ENCODE measurements around the gene G6PD.
"Not testable (repeated sequence)": the region's sequence is repeated elsewhere in the genome, so short reads cannot be mapped to it uniquely, and the experiment has no call there.

The G6PD gene

DNA sequence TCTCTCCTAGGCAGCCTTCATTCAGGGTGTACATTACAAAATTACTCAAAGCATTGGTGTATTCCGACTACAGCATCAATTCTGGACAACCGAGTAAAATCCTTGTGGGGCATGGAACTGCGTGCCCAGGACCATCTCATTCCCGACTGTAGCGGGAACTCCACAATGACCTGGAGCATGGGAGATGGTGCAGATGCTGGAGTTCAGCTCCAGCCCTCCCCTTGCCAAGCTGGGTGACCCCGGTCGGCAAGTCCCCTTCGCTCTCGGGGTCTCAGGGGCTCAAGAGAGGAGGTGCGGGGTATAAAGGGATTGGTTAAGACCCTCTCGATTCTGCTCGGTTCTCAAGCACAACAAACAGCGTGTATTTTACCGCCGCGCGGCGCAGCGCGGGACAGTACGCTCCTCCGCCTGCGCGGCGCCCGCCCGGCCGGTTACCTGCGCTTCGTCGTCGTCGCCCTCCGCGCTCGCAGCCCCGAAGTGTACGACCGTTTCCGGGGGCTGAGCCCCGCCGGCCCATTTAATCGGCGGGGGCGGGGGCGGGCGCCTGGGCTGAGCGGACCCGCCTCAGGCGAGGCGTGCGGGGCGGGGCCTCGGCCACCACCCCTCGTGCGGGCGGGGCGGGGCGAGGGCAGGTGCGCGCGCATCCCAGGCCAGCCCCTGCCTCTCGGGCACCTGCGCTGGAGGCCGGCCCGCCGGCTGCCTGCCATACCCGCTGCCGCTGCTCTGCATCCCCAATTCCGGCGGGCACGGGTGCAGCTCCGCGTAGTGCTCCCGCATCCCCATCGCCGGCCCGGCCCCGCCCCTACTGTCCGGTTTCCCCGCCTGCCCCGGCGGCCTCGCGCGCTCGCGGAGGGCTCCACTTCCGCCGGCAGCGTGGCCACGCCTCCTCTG, at the start of gene G6PD:
TSS of gene G6PD (minus strand) at position 493 of the 891 bp plus-strand sequence. CDS start 691 bp downstream, outside the sequence.
- no peaks in the 10 kb centered on the region for H3K36me3 ChIP-seq (ENCODE audit: insufficient read depth, low read length)
- H3K27me3 ChIP-seq (ENCODE audit: control insufficient read depth in 1 of 2, insufficient read depth in 2 of 2, low read length in 2 of 2) = peaks cover 0 to 4% of the 10 kb centered on the region in 2 donors
- no peaks in the 10 kb centered on the region for H3K4me1 ChIP-seq (ENCODE audit: insufficient read depth, low read length)
- H3K4me3 ChIP-seq (ENCODE audit: low read depth in 1 of 2, low read length in 2 of 2) = peak within 1 kb of the TSS; percentile 55 to 58
- H3K27ac ChIP-seq (ENCODE audit: low read depth, low read length) = peak within 1 kb of the TSS; percentile 78
- H3K9me3 ChIP-seq (ENCODE audit: low read length) = no peaks in the 10 kb centered on the region
- H3K9ac ChIP-seq (ENCODE audit: low read length) = peak within 1 kb of the TSS; percentile 46

DNA sequence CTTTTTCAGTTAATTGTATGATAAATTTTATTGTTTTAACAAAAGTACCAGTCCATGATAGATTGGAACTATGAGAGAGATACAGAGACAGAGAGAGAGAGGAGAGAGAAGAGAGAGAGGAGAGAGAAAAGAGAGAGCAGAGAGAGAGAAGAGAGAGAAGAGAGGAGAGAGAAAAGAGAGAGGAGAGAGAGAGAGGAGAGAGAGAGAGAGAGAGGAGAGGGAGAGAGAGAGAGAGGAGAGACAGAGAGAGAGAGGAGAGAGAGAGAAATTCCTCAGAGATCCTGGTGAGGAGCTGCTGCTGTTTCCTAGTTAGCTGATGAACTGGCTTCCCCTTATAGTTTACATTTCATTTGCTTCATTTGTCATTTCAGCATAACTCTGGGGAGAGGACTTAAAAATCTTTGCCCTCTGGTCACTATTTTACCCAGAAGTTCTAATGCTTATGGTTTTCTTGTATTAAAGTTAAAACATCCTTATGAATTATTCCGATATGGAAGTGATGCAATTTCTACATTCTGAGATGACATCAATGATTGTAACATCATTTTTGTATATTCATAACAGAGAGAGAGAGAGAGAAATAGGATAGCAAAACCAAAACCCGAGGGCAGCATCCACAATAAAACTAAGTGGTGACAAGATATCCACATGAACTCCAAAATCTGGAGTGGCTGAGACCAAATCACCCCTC, 49.1 kb upstream of the G6PD start:
- peaks cover 0 to 7% of the 10 kb centered on the region in 2 donors for H3K27me3 ChIP-seq (ENCODE audit: control insufficient read depth in 1 of 2, insufficient read depth in 2 of 2, low read length in 2 of 2)
- H3K27ac ChIP-seq (ENCODE audit: low read depth, low read length) = no peak overlapping the region
- no peaks in the 10 kb centered on the region for H3K4me1 ChIP-seq (ENCODE audit: insufficient read depth, low read length)
- H3K36me3 ChIP-seq (ENCODE audit: insufficient read depth, low read length) = no peaks in the 10 kb centered on the region
- no peak overlapping the region for H3K4me3 ChIP-seq (ENCODE audit: low read depth in 1 of 2, low read length in 2 of 2)
- no peak overlapping the region for H3K9ac ChIP-seq (ENCODE audit: low read length)
- no peaks in the 10 kb centered on the region for H3K9me3 ChIP-seq (ENCODE audit: low read length)

DNA sequence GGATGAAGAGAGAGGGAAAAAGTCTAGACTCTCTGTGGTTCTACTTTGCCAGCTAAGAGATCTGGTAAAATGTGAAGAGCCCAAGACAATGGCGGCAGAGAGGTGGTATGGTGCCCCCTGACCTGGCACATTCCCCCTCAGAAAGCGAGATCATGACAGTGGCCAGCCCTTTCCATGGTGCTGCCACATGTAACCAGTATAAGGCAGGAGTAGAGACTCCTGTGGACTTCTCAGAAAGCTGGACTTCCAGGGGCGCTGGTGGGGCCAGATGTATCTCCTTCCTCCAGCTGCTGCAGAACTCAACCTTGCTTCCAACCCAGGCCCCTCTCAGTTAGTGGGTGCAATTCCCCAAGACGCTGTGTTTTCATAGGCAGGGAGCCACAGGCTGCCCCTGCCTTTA, 47.8 kb upstream of the G6PD start:
- Histone ChIP-seq H3K36me3 (ENCODE audit: insufficient read depth, low read length) (no peaks in the 10 kb centered on the region), H3K4me1 (ENCODE audit: insufficient read depth, low read length) (no peaks in the 10 kb centered on the region), H3K4me3 (ENCODE audit: low read depth in 1 of 2, low read length in 2 of 2) (no peak overlapping the region), H3K9me3 (ENCODE audit: low read length) (no peaks in the 10 kb centered on the region), H3K9ac (ENCODE audit: low read length) (no peak overlapping the region), H3K27ac (ENCODE audit: low read depth, low read length) (no peak overlapping the region), H3K27me3 (ENCODE audit: control insufficient read depth in 1 of 2, insufficient read depth in 2 of 2, low read length in 2 of 2) (peaks cover 0 to 7% of the 10 kb centered on the region in 2 donors)

DNA sequence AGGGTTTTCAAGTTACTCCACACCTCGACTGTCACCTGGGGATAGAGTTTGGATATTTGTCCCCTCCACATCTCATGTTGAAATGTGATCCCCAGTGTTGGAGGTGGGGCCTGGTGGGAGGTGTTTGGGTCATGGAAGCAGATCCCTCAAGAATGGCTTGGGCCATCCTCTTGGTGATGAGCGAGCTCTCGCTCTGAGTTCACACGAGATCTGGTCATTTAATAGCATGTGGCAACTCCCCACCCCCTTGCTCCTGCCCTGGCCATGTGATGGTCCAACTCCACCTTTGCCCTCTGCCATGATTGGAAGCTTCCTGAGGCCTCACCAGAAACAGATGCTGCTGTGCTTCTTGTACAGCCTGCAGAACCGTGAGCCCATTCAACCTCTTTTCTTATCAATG, 46.6 kb upstream of the G6PD start:
- no peak overlapping the region for H3K4me3 ChIP-seq (ENCODE audit: low read depth in 1 of 2, low read length in 2 of 2)

DNA sequence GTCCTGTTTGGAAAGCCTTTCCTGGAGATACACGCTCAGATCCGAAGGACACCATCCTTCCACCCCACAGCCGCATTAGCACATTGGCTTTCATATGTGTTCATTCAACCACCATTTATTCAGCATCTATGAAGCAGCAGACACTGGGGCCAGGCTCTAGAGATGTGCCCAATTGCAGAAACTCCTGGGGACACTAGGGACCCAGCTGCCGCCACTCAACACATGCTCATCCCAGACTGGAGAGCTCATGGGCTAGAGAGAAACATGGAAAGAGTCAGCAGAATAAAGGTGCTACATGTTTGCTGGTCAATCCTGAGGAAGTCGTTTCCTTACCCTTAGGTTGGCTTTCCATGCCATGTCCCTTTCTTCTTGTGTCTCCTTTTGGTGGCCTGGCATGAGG, 45.9 kb upstream of the G6PD start:
- Histone ChIP-seq H3K9ac (ENCODE audit: low read length) (no peak overlapping the region), H3K9me3 (ENCODE audit: low read length) (no peaks in the 10 kb centered on the region), H3K4me1 (ENCODE audit: insufficient read depth, low read length) (no peaks in the 10 kb centered on the region), H3K4me3 (ENCODE audit: low read depth in 1 of 2, low read length in 2 of 2) (no peak overlapping the region), H3K36me3 (ENCODE audit: insufficient read depth, low read length) (no peaks in the 10 kb centered on the region), H3K27me3 (ENCODE audit: control insufficient read depth in 1 of 2, insufficient read depth in 2 of 2, low read length in 2 of 2) (peaks cover 0 to 7% of the 10 kb centered on the region in 2 donors), H3K27ac (ENCODE audit: low read depth, low read length) (no peak overlapping the region)

More for the DNA sequence above, 46.6 kb upstream of the G6PD start:
- Histone ChIP-seq H3K36me3 (ENCODE audit: insufficient read depth, low read length) (no peaks in the 10 kb centered on the region), H3K27me3 (ENCODE audit: control insufficient read depth in 1 of 2, insufficient read depth in 2 of 2, low read length in 2 of 2) (peaks cover 0 to 7% of the 10 kb centered on the region in 2 donors), H3K9me3 (ENCODE audit: low read length) (no peaks in the 10 kb centered on the region), H3K9ac (ENCODE audit: low read length) (no peak overlapping the region), H3K27ac (ENCODE audit: low read depth, low read length) (no peak overlapping the region), H3K4me1 (ENCODE audit: insufficient read depth, low read length) (no peaks in the 10 kb centered on the region)

DNA sequence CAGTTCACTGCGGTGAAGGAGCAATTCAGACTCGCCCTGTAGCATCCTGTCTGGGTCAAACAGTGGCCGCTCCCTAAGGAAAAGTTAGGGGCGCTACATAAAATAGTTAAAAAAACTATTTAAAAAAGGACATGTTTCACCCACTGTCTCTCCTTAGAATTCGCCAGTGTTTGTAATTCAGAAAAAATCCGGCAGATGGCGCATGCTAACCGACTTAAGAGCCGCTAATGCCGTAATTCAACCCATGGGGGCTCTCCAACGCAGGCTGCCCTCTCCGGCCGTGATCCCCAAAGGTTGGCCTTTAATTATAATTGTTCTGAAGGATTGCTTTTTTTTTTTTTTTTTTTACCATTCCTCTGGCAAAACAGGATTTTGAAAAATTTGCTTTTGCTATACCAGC, 43.8 kb upstream of the G6PD start:
- H3K27me3 ChIP-seq (ENCODE audit: control insufficient read depth in 1 of 2, insufficient read depth in 2 of 2, low read length in 2 of 2); H3K4me3 ChIP-seq (ENCODE audit: low read depth in 1 of 2, low read length in 2 of 2); H3K36me3 ChIP-seq (ENCODE audit: insufficient read depth, low read length); H3K9ac ChIP-seq (ENCODE audit: low read length); H3K27ac ChIP-seq (ENCODE audit: low read depth, low read length); H3K9me3 ChIP-seq (ENCODE audit: low read length); H3K4me1 ChIP-seq (ENCODE audit: insufficient read depth, low read length): not testable (repeated sequence)

DNA sequence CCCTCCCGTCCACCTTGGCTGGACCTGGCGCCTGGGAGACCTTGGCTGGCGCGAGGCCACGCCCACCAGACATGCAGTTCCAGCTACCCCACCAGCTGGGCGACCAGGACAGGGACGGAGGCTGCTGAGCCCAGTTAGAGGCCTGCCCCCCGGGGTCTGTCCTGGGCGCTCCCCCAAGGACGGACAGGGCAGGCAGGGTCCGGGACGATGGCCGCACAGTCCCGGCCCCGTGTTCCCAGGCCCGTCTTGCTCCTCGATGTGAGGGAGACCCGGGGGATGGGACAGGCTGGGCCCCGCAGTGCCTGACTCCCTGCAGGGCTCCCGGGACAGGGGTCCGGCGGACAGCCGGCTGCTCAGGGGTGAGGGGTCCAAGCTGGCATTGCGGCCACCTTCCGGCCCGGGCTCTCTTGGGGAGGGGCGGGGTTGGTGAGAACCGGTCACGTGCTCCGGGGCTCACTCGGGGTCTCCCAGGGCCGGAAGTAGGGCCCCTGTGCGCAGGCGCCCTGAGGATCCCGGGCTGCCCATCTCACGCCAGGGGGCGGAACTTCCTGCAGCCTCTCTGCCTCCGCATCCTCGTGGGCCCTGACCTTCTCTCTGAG, 38.0 kb upstream of the G6PD start, which contains the start of gene CTAG1A:
TSS of gene CTAG1A (plus strand) at position 549 of the 599 bp plus-strand sequence. CDS start 74 bp downstream, outside the sequence.
- H3K4me1 ChIP-seq (ENCODE audit: insufficient read depth, low read length); H3K36me3 ChIP-seq (ENCODE audit: insufficient read depth, low read length); H3K9me3 ChIP-seq (ENCODE audit: low read length); H3K4me3 ChIP-seq (ENCODE audit: low read depth in 1 of 2, low read length in 2 of 2); H3K27ac ChIP-seq (ENCODE audit: low read depth, low read length); H3K27me3 ChIP-seq (ENCODE audit: control insufficient read depth in 1 of 2, insufficient read depth in 2 of 2, low read length in 2 of 2); H3K9ac ChIP-seq (ENCODE audit: low read length): not testable (repeated sequence)

DNA sequence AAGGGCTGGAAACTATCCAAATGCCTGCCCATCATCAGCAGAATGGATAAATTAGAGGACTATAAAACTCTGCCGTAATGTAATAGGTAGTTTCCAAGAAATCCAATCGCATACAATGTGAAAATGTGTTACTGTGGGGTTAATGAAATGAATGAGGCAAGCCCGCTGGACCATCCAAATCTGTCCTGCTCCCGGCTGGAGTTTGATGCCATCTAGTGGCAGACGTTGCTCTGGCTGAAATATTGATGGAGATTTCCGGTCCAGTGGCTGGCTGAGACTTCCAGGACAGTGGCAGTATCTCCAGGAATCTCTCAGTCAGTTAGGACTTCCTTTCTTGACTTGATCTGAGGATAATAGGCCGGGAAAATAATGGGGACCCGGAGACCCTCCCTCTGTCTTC, 36.3 kb upstream of the G6PD start:
- H3K27me3 ChIP-seq (ENCODE audit: control insufficient read depth in 1 of 2, insufficient read depth in 2 of 2, low read length in 2 of 2); H3K36me3 ChIP-seq (ENCODE audit: insufficient read depth, low read length); H3K27ac ChIP-seq (ENCODE audit: low read depth, low read length); H3K9me3 ChIP-seq (ENCODE audit: low read length); H3K4me1 ChIP-seq (ENCODE audit: insufficient read depth, low read length); H3K9ac ChIP-seq (ENCODE audit: low read length); H3K4me3 ChIP-seq (ENCODE audit: low read depth in 1 of 2, low read length in 2 of 2): not testable (repeated sequence)

DNA sequence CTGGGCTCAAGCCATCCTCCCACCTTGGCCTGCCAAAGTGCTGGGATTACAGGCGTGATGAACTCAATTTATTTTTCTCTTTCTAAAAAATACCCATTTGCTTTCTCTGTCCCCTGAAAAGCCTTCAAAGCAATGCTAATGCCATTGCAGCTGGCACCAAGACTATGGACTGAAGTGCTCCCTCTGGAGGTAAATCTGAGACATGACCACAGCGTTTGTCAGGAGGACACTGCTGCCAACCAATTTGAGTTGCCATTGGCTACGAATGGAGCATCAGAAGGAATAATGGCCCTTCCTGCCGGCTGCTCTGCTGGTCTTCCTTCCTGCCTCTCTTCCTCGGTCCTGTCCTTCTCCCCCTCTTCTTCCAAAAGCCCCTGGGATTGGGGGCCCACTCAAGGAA, 28.4 kb upstream of the G6PD start:
- not testable (repeated sequence) for H3K4me1 ChIP-seq (ENCODE audit: insufficient read depth, low read length); H3K4me3 ChIP-seq (ENCODE audit: low read depth in 1 of 2, low read length in 2 of 2); H3K9me3 ChIP-seq (ENCODE audit: low read length); H3K9ac ChIP-seq (ENCODE audit: low read length); H3K27me3 ChIP-seq (ENCODE audit: control insufficient read depth in 1 of 2, insufficient read depth in 2 of 2, low read length in 2 of 2); H3K27ac ChIP-seq (ENCODE audit: low read depth, low read length); H3K36me3 ChIP-seq (ENCODE audit: insufficient read depth, low read length)

DNA sequence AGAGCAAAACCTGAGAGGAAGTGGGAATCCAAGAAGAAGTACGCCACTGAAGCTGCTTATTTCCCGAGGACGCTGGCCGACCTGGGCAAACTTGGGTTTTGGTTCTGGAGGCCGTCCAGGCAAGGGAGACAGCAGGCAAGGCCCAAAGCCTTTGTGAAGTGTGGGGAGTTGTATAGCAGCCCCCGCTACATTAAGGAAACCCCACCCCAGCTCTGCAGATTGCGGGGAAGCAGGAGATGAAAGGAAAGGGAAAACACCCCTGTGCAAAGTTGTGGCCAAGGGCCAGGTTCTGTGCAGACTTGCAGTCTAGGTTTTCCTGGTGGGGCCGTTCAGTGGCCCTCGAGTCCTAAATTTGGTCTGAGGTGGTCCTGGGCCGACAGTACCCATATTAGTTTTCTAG, 26.4 kb upstream of the G6PD start:
- H3K9ac ChIP-seq (ENCODE audit: low read length); H3K27me3 ChIP-seq (ENCODE audit: control insufficient read depth in 1 of 2, insufficient read depth in 2 of 2, low read length in 2 of 2); H3K4me3 ChIP-seq (ENCODE audit: low read depth in 1 of 2, low read length in 2 of 2); H3K36me3 ChIP-seq (ENCODE audit: insufficient read depth, low read length); H3K27ac ChIP-seq (ENCODE audit: low read depth, low read length); H3K9me3 ChIP-seq (ENCODE audit: low read length); H3K4me1 ChIP-seq (ENCODE audit: insufficient read depth, low read length): not testable (repeated sequence)

DNA sequence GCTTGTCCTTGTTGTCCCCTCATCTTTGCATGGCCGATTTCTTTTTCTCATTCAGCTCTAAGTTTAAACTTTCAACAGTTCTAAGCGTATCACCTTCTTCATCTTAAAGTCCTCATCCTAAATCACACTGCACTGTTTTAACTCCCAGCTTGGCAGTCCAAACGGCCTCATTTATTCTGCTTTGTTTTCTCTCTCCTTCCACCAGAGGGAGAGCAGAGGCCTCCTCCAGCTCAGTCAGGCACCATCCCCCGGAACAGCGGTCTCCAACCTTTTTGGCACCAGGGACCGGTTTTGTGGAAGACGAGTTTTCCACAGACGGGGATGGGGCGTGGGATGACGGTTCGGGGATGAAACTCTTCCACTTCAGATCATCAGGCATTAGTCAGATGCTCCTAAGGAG, 23.7 kb upstream of the G6PD start:
- not testable (repeated sequence) for H3K9ac ChIP-seq (ENCODE audit: low read length); H3K9me3 ChIP-seq (ENCODE audit: low read length); H3K4me1 ChIP-seq (ENCODE audit: insufficient read depth, low read length); H3K27me3 ChIP-seq (ENCODE audit: control insufficient read depth in 1 of 2, insufficient read depth in 2 of 2, low read length in 2 of 2); H3K4me3 ChIP-seq (ENCODE audit: low read depth in 1 of 2, low read length in 2 of 2); H3K36me3 ChIP-seq (ENCODE audit: insufficient read depth, low read length); H3K27ac ChIP-seq (ENCODE audit: low read depth, low read length)

Data from muscle layer of colon (tissue), 2 donors.